ENCODE results near the gene SMC4. TPM values are rescaled to one million over a fixed set of nuclear protein-coding genes. Genes with fewer than 3 reads are reported as not detected.

The SMC4 gene
- total and polyA plus RNA-seq, 3 donors from 2014 or later = 19.5 to 124 (median 111) TPM

- 89 to 93% methylated on average over 1 of the region's 1 CpG for WGBS, 2 donors
- TF ChIP-seq POLR2A (IDR thresholded peaks at IDR 0.05) = no peak
- no peak for TF ChIP-seq CTCF (IDR thresholded peaks at IDR 0.05)
- H3K4me3 ChIP-seq = no peak overlapping the region
Observed at GRCh38 chr3:160369784-160370183, 29.7 kb upstream of the SMC4 start.

GRCh38 chr3:160370987-160371857, 28.2 kb upstream of the SMC4 start:
- DNase-seq = no peak
- H3K4me3 ChIP-seq = no peak overlapping the region
- intact Hi-C loops (cut with DNase I; ENCODE audit: low total_unique reads) = no loop called here
- no peaks in the 10 kb centered on the region for H3K9me3 ChIP-seq
- WGBS, 2 donors = 91 to 95% methylated on average over 6 of the region's 6 CpGs
- no peaks in the 10 kb centered on the region for H3K4me1 ChIP-seq
- H3K27me3 ChIP-seq = no peaks in the 10 kb centered on the region
- no peaks in the 10 kb centered on the region for H3K36me3 ChIP-seq (ENCODE audit: low read depth, missing control alignments)
- no peak for TF ChIP-seq POLR2A (IDR thresholded peaks at IDR 0.05)
- TF ChIP-seq CTCF (IDR thresholded peaks at IDR 0.05) = no peak
- no peak overlapping the region for H3K27ac ChIP-seq

More at GRCh38 chr3:160369784-160370183, 29.7 kb upstream of the SMC4 start:
- intact Hi-C loops (cut with DNase I; ENCODE audit: low total_unique reads) = no loop called here
- Histone ChIP-seq H3K36me3 (ENCODE audit: low read depth, missing control alignments) (no peaks in the 10 kb centered on the region), H3K9me3 (no peaks in the 10 kb centered on the region), H3K27me3 (no peaks in the 10 kb centered on the region), H3K27ac (no peak overlapping the region), H3K4me1 (no peaks in the 10 kb centered on the region)
- no peak for DNase-seq

GRCh38 chr3:160372780-160373179, 26.7 kb upstream of the SMC4 start:
- intact Hi-C loops (cut with DNase I; ENCODE audit: low total_unique reads) = no loop called here
- Histone ChIP-seq H3K4me1 (peaks cover 2% of the 10 kb centered on the region), H3K4me3 (no peak overlapping the region), H3K27me3 (no peaks in the 10 kb centered on the region), H3K36me3 (ENCODE audit: low read depth, missing control alignments) (no peaks in the 10 kb centered on the region), H3K27ac (no peak overlapping the region), H3K9me3 (no peaks in the 10 kb centered on the region)
- DNase-seq = no peak
- TF ChIP-seq POLR2A (IDR thresholded peaks at IDR 0.05) (no peak), CTCF (IDR thresholded peaks at IDR 0.05) (no peak)

GRCh38 chr3:160373655-160374054, 25.8 kb upstream of the SMC4 start:
- no peaks in the 10 kb centered on the region for H3K9me3 ChIP-seq
- H3K27ac ChIP-seq = no peak overlapping the region
- no peaks in the 10 kb centered on the region for H3K27me3 ChIP-seq
- WGBS, 2 donors = 97% methylated on average over 2 of the region's 2 CpGs
- no peak overlapping the region for H3K4me3 ChIP-seq
- H3K4me1 ChIP-seq = peaks cover 10% of the 10 kb centered on the region
- TF ChIP-seq CTCF (IDR thresholded peaks at IDR 0.05) = no peak
- no peak for TF ChIP-seq POLR2A (IDR thresholded peaks at IDR 0.05)
- H3K36me3 ChIP-seq (ENCODE audit: low read depth, missing control alignments) = no peaks in the 10 kb centered on the region
- DNase-seq = no peak
- intact Hi-C loops (cut with DNase I; ENCODE audit: low total_unique reads) = no loop called here

GRCh38 chr3:160374472-160374871, 25.0 kb upstream of the SMC4 start:
- intact Hi-C loops (cut with DNase I; ENCODE audit: low total_unique reads) = no loop called here
- 86 to 91% methylated on average over 2 of the region's 2 CpGs for WGBS, 2 donors

More at GRCh38 chr3:160374472-160374871, 25.0 kb upstream of the SMC4 start:
- no peaks in the 10 kb centered on the region for H3K36me3 ChIP-seq (ENCODE audit: low read depth, missing control alignments)
- TF ChIP-seq CTCF (IDR thresholded peaks at IDR 0.05) (no peak), POLR2A (IDR thresholded peaks at IDR 0.05) (no peak)
- DNase-seq = no peak
- no peak overlapping the region for H3K27ac ChIP-seq
- H3K4me1 ChIP-seq = peaks cover 19% of the 10 kb centered on the region
- H3K4me3 ChIP-seq = no peak overlapping the region
- no peaks in the 10 kb centered on the region for H3K27me3 ChIP-seq
- no peaks in the 10 kb centered on the region for H3K9me3 ChIP-seq

All from testis (tissue), 3 donors.